NCI-H2107 treated with DMSO at 0.1 percent for 48 hours (cell line): ENCODE measurements around the gene N4BP3.

ENCODE experiments used
- DNase-seq: peaks from one replicate; lab custom pipeline; 2025; ENCODE audit not compliant: unreplicated experiment; lab: John Stamatoyannopoulos, UW

Gene N4BP3

DNA sequence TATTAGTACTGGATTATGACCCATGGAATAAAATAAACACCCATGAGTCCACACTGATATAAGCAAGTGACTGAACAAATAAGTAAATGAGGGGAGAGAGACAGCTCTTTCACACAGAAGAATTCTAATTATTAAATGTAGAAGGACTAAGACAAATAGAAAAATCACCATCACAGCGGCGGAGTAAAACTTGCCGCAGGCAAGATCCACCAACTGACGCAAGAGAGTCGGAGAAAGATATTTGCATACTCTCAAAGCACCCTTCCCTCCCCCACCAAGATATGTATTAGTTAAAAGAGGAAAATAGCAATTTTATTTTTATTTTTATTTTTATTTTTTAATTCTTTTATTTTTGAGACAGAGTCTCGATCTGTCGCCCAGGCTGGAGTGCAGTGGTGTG lies 14.6 kb upstream of the N4BP3 start:
- DNase-seq: no peak

DNA sequence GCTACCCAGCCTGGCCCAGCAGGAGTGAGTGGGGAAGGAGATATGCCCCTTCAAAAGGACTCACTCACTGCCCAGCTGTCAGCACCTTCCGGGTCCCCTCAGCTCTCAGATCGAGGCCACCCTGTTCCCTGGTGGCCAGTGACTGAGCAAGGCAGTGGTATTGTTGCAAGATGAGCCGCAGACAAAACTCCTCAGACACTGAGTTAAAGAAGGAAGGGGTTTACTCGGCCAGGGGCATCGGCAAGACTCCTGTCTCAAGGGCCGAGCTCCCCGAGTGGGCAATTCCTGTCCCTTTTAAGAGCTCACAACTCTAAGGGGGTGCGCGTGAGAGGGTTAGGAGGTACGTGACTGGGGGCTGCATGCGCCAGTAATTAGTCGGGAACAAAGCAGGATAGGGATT lies 9.7 kb upstream of the N4BP3 start:
- no peak for DNase-seq

DNA sequence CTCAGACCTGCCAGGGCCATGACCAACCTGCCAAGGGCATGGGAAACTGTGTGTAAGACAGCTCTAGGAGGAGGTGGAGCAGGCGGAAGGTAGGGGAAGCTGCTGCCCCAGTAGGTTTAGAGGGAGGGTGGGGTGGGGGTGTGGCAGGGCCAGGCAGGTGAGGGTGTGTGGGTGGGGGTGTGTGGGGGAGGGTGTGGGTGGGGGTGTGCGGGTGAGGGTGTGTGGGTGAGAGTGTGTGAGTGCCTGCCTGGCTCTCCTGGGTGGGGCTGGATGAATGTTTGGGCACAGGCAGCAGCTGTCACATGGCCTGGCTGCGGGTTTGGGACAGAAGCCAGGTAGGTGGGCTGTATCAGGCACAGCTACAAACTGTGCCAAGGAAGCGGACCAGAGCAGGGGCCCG lies 8.8 kb upstream of the N4BP3 start:
- DNase-seq: no peak

DNA sequence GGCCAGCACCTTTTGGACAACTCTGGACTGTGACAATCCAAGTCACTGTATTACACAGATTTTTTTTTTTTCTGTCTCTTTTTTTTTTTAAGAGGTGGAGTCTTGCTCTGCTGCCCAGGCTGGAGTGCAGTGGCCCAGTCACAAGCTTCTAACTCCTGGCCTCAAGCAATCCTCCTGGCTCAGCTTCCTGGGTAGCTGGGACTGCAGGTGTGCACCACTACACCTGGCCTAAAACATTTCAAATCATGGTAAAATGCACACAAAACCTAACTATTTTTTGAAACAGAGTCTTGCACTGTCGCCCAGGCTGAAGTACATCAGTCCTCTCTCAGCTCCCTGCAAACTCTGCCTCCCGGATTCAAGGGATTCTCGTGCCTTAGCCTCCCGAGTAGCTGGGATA lies 7.2 kb upstream of the N4BP3 start:
- no peak for DNase-seq

DNA sequence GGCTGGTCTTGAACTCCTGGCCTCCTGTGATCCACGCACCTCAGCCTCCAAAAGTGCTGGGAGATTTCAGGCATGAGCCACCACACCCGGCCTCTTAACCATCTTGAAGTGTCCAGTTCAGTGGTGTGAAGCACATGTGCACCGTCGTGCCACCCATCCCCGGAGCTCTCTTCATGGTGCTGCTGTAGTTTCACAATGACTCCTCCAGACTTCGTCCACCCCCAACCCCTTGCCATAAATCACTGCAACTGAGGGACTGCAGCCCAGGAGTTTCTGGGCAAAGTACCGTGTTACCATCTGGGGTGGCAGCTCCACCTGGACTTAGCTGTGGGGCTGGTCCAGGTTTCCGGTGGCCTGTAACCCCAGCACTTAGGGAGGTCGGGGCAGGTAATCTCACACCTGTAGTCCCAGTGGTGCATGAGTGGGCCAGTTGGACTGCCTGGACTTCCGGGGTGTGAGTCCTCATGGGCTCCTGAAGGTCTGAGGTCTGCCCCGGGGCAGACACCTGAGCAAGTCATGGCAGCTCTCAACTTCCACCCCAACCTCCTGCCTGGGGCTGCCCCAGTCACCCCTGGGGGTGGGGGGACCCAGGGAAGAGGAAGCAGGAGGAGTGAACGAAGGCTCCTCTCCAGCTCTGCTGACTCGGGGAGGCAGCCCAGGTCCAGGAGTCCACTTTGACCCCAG lies 6.6 kb upstream of the N4BP3 start:
- no peak for DNase-seq

DNA sequence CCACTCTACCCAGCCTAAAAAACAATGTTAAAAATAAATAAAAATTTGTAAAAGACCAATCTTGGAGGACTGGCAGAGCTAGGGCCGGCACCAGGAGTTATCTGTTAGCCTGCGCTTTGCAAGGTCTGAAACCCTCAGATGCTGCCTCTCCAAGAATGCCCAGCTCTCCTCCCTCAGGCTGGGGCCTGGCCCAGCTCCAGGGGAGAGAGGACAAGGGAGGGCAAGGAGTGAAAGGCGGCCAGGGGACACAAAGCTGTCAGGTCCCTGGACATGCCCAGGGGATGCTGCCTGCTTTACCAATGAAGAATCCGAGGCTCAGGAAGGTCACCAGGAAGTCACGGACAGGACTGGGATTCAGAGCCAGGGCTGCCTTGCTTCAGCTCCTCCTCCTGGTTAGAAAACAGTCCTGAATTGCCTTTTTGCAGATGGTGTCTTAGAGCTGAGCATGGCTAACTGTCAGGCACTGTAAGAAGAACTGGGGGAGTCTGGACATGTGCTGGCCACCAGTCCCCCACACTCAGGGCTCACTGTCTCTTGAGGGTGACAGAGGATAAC lies 5.5 kb upstream of the N4BP3 start:
- no peak for DNase-seq

DNA sequence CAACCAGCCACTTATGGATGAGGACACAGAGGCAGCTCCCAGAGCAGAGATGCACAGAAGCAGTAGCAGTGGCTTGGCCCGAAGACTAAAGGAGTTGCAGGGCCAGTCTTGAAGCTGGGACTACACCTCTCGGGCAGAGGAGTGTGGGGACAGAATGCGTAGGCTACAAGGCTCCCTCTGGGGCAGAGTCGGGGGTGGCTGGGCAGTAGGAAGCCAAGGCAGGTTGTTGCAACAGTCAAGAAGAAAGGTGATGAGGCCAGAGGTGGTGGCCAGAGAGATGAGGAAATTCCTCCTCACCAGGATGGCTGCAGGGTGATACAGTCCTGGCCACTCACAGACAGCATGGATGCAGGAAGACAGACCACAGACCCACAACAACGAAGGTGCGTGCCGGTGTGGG lies 4.9 kb upstream of the N4BP3 start:
- no peak for DNase-seq

DNA sequence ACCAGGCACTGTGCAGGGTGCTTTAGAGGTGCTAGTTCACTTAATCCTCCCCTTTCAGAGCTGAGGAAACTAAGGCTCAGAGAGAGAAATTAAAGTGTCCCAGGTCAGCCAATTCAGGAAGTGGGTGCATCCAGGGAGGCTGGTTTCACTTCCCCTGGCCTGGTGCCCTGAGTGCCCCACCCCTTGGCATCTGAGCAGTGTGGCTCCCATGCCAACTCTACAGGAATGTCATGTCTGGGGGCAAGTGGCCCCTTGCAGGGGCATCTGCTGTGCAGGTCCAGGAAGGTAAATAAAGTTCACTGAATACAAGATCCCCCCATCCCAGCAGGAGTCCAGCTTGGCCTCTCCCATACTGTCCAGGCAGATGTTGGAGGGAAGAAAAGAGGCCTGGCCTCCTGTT lies 4.4 kb upstream of the N4BP3 start:
- no peak for DNase-seq

DNA sequence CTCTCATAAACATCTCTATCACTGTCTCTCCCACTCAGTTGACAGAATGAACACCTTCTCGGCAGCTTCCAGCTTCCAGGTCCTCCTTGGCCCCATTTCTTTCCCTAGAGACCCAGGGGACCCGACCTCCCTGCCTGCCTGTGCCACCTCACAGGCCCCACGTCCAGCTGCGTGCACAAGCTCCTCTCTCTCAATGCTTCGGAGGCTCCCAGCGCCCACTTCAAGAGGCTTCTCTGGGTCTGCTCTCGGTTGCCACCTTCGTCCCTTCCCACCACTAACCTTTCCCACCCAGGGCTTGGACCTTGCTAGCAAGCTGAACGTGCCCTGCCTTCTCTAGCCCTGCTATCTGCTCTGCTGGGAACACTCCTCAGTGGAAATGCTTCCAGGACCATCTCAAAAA lies 2.8 kb upstream of the N4BP3 start:
- DNase-seq: no peak

DNA sequence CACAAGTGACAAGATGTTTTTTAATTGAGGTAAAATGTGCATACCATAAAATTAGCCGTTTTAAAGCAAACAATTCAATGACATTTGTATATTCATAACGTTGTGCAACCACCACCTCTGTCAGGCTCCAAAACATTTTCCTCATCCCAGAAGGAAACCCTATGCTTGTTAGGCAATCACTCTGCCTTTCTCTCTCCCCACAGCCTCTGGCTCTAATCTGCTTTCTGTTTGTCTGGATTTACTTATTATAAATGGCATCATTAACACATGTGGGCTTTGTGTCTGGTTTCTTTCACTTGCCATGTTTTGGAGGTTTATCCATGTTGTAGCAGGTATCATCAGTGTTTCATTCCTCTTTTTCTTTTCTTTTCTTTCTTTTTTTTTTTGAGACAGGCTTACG lies 1.4 kb upstream of the N4BP3 start:
- DNase-seq: no peak

DNA sequence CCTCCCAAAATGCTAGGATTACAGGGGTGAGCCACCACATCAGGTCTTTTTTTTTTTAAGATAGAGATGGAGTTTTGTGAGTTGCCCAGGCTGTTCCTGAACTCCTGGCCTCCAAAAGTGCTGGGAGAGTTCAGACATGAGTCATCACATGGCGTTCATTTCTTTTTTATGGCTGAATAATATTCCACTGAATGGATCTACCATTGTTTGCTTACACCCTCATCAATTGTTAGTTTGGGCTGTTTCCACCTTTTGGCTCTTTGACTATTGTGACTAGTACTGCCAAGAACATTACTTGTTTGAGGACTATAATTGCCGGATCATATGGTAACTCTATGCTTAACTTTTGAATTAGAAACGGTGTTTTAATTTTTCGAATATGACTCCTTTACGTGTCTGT lies 787 bp upstream of the N4BP3 start:
- no peak for DNase-seq

DNA sequence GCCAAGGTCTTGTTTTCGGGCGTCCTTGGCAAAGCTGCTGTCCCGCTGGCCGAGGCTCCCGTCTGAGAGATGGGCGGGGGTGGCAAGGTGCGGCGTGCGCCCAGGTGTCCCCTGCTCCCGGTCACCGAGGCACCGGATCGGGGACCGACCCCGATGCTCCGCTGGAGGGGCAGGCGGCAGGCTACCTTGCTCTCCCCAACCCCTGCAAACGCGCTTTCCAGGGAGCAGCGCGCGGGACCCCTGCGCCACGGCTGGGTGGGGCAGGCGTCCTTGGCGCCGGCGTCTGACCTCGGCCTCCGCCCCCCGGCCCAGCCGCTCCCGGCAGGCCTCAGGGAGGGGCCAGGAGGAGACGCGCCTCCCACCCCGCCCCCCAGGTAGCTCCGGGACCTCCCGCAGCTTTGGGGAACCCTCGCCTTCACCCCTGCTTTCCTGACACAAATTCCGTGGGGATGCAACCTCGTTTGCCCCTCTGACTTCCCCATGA lies 551 bp downstream of the N4BP3 start:
- no peak for DNase-seq

DNA sequence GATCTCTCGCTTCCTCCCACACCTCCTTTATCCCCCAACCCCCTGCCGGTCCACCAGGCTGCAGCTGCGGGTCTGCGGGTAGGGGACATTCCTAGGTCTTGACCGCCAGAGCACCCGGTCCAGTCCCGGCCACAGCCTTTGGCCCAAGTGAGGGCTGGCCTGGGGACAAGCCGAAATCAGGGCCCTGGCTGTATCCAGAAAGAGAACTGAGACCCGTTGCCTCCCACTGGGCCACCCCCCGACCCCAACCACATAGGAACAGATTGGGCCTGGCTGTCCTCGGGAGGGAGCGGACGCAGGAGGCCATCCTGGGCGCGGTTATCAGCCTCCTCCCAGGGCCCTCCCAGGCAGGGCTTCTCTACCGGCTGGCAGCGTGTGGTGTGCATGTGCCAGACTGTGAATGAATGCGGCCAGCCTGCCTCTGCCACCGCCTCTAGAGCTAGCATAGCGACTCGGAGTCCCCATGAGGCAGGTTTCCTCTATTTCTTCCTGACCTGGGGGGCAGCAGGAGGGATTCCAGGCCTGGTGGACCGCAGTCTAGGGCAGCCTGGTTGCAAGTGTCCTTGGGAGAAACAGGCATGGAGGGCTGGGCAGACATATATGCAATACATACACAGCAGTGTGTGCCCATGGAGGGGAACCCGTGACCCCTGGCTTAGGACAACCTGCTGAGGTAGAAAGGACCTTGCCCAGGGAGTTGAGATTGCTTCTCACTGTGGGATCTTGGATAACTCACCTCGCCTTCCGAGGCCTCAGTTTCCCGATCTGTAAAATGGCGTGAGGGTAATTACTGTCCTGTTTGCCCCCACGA lies 1.2 kb downstream of the N4BP3 start:
- no peak for DNase-seq

DNA sequence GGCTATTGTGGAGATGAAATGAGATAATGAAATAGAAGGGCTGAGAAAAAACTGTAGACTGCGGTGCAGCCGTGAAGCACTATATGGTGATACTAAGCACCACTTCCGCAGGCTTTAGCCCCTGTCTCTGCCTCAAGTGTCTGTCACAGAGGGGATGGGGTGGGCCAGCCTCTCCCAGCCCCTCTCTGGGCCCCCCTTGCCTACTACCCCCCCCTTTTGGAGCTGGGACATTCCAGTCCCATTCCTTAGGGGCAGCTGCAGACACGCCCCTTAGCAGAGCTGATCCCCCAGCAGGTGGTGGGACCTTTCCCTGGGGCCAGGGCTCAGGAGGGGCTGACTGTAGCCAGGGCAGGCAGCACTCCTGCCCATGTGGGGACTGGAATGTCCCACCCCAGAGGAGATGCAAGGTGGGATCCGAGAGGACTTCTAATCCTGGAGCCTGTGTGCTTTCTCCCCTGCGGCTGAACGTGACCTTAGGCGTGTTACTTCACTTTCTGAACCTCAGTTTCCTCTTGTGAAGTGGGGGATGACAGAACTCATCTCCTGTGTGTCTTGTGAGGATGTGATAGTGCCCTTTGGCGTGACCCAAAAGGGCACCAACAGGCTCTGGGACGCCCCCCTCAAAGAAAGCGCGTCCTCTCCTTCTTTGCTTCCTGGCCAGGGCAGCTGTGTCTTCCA lies 1.9 kb downstream of the N4BP3 start:
- DNase-seq: no peak

DNA sequence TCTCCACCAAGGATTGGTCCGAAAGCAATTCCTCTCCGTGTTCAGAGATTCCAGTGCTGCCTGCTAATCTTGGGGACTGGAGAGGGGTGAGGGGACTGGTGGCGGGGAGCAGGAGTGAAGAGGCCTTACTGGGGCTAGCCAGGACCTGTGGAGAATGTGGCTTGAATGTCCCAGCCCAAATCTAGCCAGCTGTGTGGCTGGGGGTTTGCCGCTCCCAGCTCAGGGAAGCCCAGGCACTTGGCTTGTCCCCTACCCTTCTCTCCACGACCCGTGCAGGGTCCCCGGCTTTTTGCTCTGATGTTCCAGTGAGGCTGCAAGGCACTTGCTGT lies 2.4 kb downstream of the N4BP3 start:
- no peak for DNase-seq

DNA sequence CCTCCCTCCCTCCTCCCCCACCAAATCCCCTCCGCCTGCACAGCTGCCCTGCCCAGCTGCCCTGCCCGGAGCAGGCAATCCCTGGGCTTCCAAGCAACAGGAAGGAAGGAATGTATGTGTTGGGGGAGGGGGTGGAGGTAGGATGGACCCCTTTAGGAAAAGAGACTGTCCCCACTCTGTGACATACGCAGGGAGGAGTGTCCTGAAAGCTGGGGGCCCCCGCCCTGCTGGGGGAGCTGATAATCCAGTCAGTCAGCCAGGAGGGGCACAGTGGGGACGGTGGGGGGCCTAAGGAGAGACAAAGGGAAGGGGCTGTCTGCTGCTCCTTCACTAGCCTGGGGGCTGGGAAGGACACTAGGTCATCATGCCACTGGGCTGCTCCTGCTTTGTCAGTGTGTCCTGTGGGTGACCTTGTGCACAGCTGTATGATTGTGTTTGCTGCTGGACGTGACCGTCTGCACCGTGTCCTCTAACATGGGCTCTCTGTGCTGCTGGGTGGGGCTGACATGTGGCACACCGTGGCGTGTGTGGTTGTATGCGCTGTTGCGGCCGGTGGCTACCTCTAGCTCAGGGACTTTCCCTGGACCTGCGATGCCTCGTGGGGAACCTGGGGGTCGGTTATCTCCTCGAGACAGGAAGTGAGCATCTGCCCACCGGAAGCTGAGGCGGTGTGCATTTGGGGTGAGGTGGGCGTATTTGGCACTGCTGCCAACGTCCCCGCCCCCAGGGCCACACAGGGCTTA lies 3.0 kb downstream of the N4BP3 start:
- DNase-seq: no peak

DNA sequence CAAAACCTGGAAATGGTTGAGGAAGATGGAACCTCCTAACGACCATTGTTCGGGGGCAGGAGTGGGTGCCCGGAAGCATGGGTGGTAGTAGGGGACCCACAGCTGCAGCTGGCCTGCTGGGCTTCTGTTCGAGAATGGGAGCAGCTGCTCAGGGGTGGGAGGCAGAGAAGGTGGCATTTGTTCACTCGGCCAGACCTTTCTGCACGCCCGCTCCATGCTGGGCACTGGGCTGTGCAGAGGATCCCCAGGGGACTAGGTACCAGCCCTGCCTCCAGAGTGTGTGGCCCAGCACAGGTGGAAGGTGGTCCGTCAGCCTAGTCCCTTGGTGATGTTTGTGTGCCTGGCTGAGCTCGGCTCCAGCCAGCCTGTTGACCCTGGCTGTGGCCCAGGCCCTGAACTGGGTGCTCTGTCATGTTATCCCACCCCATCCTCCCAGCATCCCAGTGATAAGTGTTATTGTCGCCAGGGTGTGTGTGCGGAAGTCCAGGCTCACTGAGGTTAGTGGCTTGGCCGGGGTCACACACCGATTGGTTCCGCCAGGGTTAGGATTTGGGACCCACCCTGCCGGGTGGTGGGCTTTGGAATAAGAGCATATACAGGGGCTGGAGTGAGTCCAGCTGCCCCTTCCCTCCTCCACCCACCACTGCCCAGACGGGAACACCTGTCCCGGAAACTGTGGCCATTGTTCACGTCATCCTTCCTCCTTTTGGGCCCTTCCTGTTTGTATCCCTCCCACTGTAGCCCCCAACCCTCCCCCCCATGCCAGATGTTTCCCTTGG lies 4.8 kb downstream of the N4BP3 start:
- DNase-seq: no peak

DNA sequence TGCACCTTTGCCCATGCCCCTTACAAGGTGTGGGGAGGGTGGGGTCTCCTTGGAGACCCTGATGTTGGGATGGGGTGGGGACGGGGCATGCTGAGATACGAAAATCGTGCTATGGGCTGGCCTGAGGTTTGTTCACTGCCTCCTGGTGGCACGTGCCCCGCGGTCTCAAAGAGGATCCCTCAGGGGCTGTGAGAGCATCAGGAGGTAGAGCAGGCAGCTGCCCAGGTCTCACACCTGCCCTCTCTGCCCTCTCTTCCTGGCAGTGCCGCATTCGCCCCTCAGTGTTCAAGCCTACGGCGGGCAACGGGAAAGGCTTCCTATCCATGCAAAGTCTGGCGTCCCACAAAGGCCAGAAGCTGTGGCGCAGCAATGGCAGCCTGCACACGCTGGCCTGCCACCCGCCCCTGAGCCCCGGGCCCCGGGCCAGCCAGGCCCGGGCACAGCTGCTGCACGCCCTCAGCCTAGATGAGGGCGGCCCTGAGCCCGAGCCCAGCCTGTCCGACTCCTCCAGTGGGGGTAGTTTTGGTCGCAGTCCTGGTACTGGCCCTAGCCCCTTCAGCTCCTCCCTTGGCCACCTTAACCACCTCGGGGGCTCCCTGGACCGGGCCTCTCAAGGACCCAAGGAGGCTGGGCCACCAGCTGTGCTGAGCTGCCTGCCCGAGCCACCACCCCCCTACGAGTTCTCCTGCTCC lies 6.7 kb downstream of the N4BP3 start:
- no peak for DNase-seq

DNA sequence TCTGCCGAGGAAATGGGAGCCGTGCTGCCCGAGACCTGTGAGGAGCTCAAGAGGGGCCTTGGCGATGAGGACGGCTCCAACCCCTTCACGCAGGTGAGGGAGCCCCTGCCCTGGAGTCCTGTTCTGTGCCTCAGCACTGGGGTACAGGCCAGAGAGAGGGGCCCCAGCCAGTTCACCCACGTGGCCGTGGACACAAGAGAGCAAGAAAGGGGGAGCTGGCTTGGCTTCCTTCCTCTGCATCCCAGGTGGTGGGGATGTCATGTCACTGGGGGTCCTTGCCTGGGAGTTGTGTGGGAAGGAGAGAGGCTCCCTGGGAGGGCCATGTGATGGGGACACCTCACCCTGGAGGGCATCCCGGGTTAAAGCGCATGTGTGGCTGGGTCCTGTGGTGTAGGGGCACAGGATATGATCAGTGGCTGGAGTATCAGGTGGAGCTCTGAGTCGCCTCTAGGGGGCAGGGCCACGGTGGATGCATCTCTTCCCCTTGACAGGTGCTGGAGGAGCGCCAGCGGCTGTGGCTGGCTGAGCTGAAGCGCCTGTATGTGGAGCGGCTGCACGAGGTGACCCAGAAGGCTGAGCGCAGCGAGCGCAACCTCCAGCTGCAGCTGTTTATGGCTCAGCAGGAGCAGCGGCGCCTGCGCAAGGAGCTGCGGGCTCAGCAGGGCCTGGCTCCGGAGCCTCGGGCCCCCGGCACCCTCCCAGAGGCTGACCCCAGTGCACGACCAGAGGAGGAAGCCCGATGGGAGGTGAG lies 7.5 kb downstream of the N4BP3 start:
- DNase-seq: peak; percentile 78
